Measurements from ENCODE around the gene CTSH. TPM values are rescaled to one million over a fixed set of nuclear protein-coding genes. Genes with fewer than 3 reads are reported as not detected.
"Not testable (repeated sequence)": the region's sequence is repeated elsewhere in the genome, so short reads cannot be mapped to it uniquely, and the experiment has no call there.

The CTSH gene
- total and polyA plus RNA-seq, 12 donors, result 26.4 to 122 (median 62.5) TPM

DNA sequence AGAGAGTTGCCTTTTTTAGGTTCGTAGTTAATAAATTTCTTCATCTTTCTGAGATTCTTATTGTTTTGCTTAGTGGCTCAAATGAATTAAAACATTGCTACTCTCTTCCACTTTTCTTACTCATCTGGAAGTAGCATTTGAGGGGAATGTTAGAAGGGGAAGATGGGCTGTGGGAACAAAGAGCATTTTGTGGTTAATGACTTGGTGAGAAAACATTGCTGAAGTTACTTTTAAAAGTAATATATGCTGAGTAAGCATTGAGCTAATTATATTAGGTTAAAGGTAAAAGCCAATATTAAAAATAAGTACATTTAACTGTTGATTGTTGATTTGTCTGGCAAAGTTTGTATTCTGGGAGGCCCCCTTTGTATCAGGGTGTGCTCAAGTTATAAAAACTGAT, 66.5 kb downstream of the CTSH start:
- H3K9me3 ChIP-seq, result no peaks in the 10 kb centered on the region
- 43 to 50% methylated on average over 1 of the region's 1 CpG for WGBS, 2 donors
- DNase-seq (no peak), ATAC-seq (no peak)
- no peaks in the 10 kb centered on the region for H3K27me3 ChIP-seq
- intact Hi-C loops (cut with DNase I), result loop anchor here in 2 of 10 donors (10.0 kb wide), 2 partner anchors 104 to 124 kb away; no protein-coding TSS in a partner anchor
- H3K36me3 ChIP-seq, result peaks cover 0 to 47% (median 18%) of the 10 kb centered on the region in 9 donors
- TF ChIP-seq, protein P1, sequence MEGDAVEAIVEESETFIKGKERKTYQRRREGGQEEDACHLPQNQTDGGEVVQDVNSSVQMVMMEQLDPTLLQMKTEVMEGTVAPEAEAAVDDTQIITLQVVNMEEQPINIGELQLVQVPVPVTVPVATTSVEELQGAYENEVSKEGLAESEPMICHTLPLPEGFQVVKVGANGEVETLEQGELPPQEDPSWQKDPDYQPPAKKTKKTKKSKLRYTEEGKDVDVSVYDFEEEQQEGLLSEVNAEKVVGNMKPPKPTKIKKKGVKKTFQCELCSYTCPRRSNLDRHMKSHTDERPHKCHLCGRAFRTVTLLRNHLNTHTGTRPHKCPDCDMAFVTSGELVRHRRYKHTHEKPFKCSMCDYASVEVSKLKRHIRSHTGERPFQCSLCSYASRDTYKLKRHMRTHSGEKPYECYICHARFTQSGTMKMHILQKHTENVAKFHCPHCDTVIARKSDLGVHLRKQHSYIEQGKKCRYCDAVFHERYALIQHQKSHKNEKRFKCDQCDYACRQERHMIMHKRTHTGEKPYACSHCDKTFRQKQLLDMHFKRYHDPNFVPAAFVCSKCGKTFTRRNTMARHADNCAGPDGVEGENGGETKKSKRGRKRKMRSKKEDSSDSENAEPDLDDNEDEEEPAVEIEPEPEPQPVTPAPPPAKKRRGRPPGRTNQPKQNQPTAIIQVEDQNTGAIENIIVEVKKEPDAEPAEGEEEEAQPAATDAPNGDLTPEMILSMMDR (IDR thresholded peaks at IDR 0.05), result no peak
- H3K4me3 ChIP-seq, result no peak overlapping the region
- H3K27ac ChIP-seq, result peak overlapping the region in 1 of 10 donors; percentile 13
- peaks cover 14 to 93% (median 78%) of the 10 kb centered on the region in 9 donors for H3K4me1 ChIP-seq

DNA sequence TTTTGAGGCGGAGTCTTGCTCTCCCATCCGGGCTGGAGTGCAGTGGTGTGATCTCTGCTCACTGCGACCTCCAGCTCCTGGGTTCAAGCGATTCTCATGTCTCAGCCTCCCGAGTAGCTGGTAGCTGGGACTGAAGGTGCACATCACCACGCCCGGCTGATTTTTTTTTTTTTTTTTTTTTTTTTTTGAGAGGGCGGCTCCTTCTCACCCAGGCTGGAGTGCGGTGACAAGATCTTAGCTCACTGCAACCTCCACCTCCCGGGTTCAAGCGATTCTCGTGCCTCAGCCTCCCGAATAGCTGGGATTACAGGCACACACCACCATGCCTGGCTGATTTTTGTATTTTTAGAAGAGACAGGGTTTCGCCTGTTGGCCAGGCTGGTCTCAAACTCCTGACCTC, 67.9 kb downstream of the CTSH start:
- not testable (repeated sequence) for H3K9me3 ChIP-seq, H3K27me3 ChIP-seq, ATAC-seq, H3K27ac ChIP-seq, DNase-seq
- peak overlapping the region in 1 of 10 donors; percentile 20 for H3K4me3 ChIP-seq
- 78 to 82% methylated on average over 14 of the region's 14 CpGs for WGBS, 2 donors
- intact Hi-C loops (cut with DNase I), result loop anchor here in 2 of 10 donors (10.0 kb wide), 2 partner anchors 102 to 122 kb away; no protein-coding TSS in a partner anchor
- H3K36me3 ChIP-seq, result peaks cover 0 to 33% (median 14%) of the 10 kb centered on the region in 9 donors
- peaks cover 14 to 85% (median 76%) of the 10 kb centered on the region in 9 donors for H3K4me1 ChIP-seq

DNA sequence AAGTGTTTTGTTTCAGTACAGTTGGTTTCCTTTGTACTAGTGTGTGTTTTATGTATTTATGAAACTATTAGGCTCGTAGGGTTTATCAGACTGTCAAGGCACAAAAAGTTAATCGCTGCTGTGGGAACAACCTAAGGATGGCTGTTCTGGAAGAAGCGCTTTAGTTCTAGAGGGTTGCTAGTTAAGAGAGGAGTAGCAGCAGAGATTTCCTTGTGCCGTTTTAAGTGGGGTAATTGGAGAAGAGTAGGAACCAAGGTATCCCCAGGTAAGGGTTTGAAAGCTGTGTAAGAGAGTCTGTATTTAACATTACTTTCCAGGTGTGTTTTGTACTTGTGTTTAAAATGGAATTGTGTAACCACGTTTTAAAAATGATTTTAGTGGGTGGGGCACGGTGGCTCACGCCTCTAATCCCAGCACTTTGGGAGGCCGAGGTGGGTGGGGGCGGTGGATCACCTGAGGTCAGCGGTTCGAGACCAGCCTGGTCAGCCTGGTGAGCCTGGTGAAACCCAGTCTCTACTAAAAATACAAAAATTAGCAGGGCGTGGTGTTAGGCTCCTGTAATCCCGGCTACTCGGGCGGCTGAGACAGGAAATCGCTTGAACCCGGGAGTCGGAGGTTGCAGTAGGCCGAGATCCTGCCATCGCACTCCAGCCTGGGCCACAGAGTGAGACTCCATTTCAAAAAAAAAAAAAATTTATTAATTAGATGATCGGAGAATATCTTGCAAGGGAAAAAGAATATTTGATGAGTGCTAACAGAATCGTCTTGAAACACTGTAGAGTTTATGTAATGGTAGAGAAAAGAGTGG, 69.5 kb downstream of the CTSH start:
- no peaks in the 10 kb centered on the region for H3K9me3 ChIP-seq
- peak overlapping the region in 5 of 10 donors; percentile 94 to 100 (median 100) for H3K27ac ChIP-seq
- peaks cover 11 to 69% (median 62%) of the 10 kb centered on the region in 9 donors for H3K4me1 ChIP-seq
- WGBS, 2 donors, result 44 to 52% methylated on average over 22 of the region's 22 CpGs
- no peak for ATAC-seq
- intact Hi-C loops (cut with DNase I), result loop anchor here in 2 of 10 donors (10.0 kb wide), 2 partner anchors 101 to 121 kb away; no protein-coding TSS in a partner anchor
- H3K4me3 ChIP-seq, result peak overlapping the region in 8 of 10 donors; percentile 57 to 99 (median 88)
- DNase-seq, result no peak
- TF ChIP-seq, protein P1 (IDR thresholded peaks at IDR 0.05), result no peak
- peaks cover 0 to 17% (median under 1%) of the 10 kb centered on the region in 9 donors for H3K36me3 ChIP-seq
- no peaks in the 10 kb centered on the region for H3K27me3 ChIP-seq

DNA sequence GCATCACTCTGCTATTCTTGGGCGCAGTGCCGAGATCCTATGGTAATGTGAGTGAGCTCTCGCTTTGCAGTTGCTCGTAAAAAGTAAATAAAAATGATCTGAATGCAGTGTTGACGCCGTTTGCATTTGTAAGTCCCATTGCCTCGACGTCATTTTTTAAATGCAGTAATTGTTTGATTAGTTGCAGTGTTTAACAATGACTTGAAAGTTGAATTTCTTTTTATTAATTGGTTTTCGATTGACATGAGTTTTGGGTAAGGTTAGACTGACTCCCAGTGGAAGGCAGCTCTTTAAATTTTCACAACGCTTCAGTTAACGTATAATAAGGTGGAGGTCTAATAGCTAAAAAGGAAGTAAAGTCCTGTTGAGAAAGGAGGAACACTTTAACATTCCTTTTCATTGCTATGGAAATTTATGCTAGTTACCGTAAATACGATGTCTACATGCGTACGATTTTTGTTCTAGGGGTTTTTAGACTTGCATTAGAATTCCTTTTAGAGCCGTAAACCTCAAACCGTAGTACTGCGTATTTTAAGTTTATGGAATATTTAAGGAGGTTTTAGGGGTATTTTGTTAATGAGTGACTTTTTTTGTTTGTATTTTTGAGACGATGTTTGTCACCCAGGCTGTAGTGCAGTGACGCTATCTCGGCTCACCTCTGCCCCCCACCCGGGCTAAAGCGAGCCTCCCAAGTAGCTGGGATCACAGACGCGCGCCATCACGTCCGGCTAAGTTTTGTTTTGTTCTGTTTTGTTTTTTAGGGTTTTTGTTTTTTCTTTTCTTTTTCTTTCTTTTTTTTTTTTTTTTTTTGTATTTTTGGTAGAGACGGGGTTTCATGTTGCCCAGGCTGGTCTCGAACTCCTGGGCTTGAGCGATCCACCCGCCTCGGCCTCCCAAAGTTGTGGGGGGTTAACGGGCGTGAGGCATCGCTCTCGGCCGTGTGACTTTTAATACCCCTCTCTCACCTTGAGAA, 70.8 kb downstream of the CTSH start:
- peaks cover 8 to 57% (median 50%) of the 10 kb centered on the region in 9 donors for H3K4me1 ChIP-seq
- DNase-seq (peak; percentile 13 to 27), ATAC-seq (no peak)
- H3K27me3 ChIP-seq, result no peaks in the 10 kb centered on the region
- H3K4me3 ChIP-seq, result peak overlapping the region; percentile 57 to 100 (median 93)
- peaks cover 0 to 4% (median 0%) of the 10 kb centered on the region in 9 donors for H3K36me3 ChIP-seq
- H3K27ac ChIP-seq, result peak overlapping the region; percentile 92 to 100 (median 100)
- WGBS, 2 donors, result 2% methylated on average over 38 of the region's 38 CpGs
- no peaks in the 10 kb centered on the region for H3K9me3 ChIP-seq
- intact Hi-C loops (cut with DNase I), result loop anchor here in 3 of 10 donors (2.0 to 10.0 kb wide), 4 partner anchors 62 to 119 kb away; partner anchors contain the start of gene ADAMTS7 (in 3 of the 3)
- TF ChIP-seq, protein P1 (IDR thresholded peaks at IDR 0.05), result peak in 1 of 9 donors; percentile 31
